Thyroid gland (tissue), 4 donors: Measurements from ENCODE around the gene ACOT8. TPM values are rescaled to one million over a fixed set of nuclear protein-coding genes. Genes with fewer than 3 reads are reported as not detected.

Source experiments
- DNase-seq, 2 donors: peaks; one replicate each; pipeline ENCODE4 v3.0.0-alpha.2; 2019
- H3K27ac ChIP-seq, 3 donors: fragments of 200-600 bp; sonication (generic); 1 replicate in 2 of 3; 2 replicates in 1 of 3; pipeline ENCODE4 v1.5.1; 2016 to 2019; ENCODE audit warnings: mild to moderate bottlenecking in 1 of 3, moderate library complexity in 1 of 3
- H3K27me3 ChIP-seq: fragments of 200-600 bp; sonication (generic); one replicate; pipeline ENCODE4 v1.5.1; 2019
- H3K36me3 ChIP-seq, 2 donors: fragments of 200-600 bp; sonication (generic); one replicate each; pipeline ENCODE4 v1.5.1; 2016 to 2019
- H3K4me1 ChIP-seq, 2 donors: fragments of 200-600 bp; sonication (generic); one replicate each; pipeline ENCODE4 v1.5.1; 2017 to 2019
- H3K4me3 ChIP-seq, 3 donors: fragments of 200-600 bp; sonication (generic); replicated peaks in 1 of 3; 1 replicate in 2 of 3; 2 replicates in 1 of 3; pipeline ENCODE4 v1.5.1; 2016; ENCODE audit warnings: mild to moderate bottlenecking in 1 of 3
- H3K9me3 ChIP-seq: fragments of 200-600 bp; sonication (generic); one replicate; pipeline ENCODE4 v1.5.1; 2017
- POLR2A ChIP-seq, 2 donors: fragments of 450-650 bp; IDR thresholded peaks; one replicate each; pipeline ENCODE4 v1.6.1; 2017; ENCODE audit warnings: antibody characterized with exemption in 2 of 2, mild to moderate bottlenecking in 2 of 2, moderate library complexity in 1 of 2
- WGBS, 2 donors: methylation state at CpG; one replicate each; pipeline ENCODE4 v1.1.5; 2017; 5-methylcytosine and 5-hydroxymethylcytosine counted together
- intact Hi-C: fragments of 100-400 bp; cut with DNase I; formaldehyde crosslinking; loops from one replicate; pipeline ENCODE4 v1.15.1; 2023
- total RNA-seq, 4 donors: library from RNA; depleted of rRNA; stranded (reverse); fragments of >200 nt; gene quantifications; one replicate each; pipeline ENCODE4 v1.2.3, GENCODE V29; 2016
- TF ChIP-seq, protein P1 (sequence below), 6 experiments: fragments of 200-600 bp in 3 of 6; fragments of 450-650 bp in 3 of 6; sonication (generic) in 3 of 6; IDR thresholded peaks; one replicate each; pipeline ENCODE4 v1.5.1; 2016 to 2019; ENCODE audit warnings: antibody characterized with exemption in 6 of 6, mild to moderate bottlenecking in 2 of 6, inconsistent platforms in 1 of 6, moderate library complexity in 1 of 6

The ACOT8 gene
- total RNA-seq, 4 donors from 2014 or later = 36.3 to 73.8 (median 50.6) TPM

DNA sequence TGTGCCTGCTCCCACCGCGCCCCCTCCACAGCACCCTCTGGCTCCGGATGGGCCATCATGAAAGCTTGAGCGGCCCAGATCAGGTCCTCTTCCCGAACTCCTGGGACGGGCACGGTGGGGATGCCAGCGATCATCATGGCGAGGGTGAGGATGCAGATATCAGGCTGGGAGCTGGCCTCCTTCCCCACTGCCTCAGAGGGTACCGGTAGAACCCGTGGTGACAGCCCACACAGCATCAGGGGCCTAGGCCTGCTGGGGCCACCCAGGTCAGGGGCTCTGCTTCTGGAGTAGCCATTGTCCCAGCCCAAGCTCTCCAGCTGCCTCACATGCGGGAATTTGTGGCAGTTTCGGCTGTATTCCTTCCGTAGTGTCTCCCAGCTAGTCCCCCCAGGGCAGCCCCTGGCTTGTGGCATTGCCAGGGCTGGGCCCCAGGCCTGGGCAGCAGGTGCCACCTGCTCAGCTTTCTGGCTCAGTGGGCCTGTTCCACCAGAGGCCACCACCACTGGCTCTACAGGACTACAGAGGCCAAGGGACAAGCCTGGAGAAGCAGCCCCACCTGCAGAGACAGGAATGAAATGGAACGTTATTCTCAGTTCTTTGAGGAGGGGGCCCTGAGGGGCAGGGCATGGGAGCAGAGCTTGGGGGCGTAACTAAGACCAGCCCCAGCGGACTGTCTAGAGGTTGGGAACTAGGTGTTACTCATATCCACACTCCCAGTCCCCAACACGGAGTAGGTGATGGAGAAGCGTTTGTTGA lies 29.6 kb upstream of the ACOT8 start:
- TF ChIP-seq, protein P1, sequence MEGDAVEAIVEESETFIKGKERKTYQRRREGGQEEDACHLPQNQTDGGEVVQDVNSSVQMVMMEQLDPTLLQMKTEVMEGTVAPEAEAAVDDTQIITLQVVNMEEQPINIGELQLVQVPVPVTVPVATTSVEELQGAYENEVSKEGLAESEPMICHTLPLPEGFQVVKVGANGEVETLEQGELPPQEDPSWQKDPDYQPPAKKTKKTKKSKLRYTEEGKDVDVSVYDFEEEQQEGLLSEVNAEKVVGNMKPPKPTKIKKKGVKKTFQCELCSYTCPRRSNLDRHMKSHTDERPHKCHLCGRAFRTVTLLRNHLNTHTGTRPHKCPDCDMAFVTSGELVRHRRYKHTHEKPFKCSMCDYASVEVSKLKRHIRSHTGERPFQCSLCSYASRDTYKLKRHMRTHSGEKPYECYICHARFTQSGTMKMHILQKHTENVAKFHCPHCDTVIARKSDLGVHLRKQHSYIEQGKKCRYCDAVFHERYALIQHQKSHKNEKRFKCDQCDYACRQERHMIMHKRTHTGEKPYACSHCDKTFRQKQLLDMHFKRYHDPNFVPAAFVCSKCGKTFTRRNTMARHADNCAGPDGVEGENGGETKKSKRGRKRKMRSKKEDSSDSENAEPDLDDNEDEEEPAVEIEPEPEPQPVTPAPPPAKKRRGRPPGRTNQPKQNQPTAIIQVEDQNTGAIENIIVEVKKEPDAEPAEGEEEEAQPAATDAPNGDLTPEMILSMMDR (IDR thresholded peaks at IDR 0.05) = no peak
- TF ChIP-seq POLR2A (IDR thresholded peaks at IDR 0.05) = no peak
- no peak overlapping the region for H3K27ac ChIP-seq
- peaks cover 9 to 14% of the 10 kb centered on the region in 2 donors for H3K36me3 ChIP-seq
- DNase-seq = no peak
- no peaks in the 10 kb centered on the region for H3K27me3 ChIP-seq
- 93 to 95% methylated on average over 12 to 15 of the region's 19 CpGs for WGBS, 2 donors
- peaks cover 8 to 23% of the 10 kb centered on the region in 2 donors for H3K4me1 ChIP-seq
- intact Hi-C loops = no loop called here
- no peak overlapping the region for H3K4me3 ChIP-seq
- no peaks in the 10 kb centered on the region for H3K9me3 ChIP-seq

DNA sequence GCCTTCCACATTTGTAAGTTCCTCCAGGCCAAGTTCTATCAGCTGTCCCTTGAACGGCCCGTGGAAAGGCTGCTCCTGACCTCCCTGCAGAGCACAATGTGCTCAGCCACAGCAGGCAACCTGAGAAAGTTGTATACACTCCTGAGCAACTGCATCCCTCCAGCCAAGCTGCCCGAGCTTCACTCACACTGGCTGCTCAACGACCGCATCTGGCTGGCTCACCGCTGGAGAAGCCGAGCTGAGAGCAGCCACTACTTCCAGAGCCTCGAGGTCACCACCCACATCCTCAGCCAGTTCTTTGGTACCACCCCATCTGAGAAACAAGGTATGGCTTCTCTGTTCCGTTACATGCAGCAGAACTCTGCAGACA lies 25.9 kb upstream of the ACOT8 start:
- Histone ChIP-seq H3K9me3 (no peaks in the 10 kb centered on the region), H3K4me3 (no peak overlapping the region), H3K27ac (no peak overlapping the region), H3K4me1 (peaks cover 9 to 21% of the 10 kb centered on the region in 2 donors), H3K27me3 (no peaks in the 10 kb centered on the region), H3K36me3 (peaks cover 9 to 18% of the 10 kb centered on the region in 2 donors)
- intact Hi-C loops = no loop called here
- no peak for TF ChIP-seq POLR2A (IDR thresholded peaks at IDR 0.05)
- TF ChIP-seq, protein P1 (IDR thresholded peaks at IDR 0.05) = no peak
- DNase-seq = no peak
- 81 to 86% methylated on average over 8 to 9 of the region's 9 CpGs for WGBS, 2 donors

DNA sequence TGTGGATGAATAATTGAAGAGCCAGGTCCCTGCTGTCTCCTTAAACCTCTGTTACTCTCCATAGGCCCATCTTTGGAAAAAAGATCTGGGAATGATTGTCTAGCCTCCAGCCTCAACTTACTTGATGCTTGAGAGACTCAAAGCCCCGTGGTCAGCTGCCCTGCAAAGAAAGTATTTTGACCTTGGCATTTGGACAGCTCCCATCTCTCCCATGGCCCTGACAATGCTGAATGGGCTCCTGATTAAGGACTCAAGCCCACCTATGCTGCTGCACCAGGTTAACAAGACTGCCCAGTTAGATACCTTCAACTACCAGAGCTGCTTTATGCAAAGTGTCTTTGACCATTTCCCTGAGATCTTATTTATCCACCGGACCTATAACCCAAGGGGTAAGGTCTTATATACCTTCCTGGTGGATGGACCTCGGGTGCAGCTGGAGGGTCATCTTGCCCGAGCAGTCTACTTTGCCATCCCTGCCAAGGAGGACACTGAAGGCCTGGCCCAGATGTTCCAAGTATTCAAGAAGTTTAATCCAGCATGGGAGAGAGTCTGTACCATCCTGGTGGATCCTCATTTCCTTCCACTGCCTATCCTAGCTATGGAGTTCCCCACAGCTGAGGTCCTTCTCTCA lies 25.4 kb upstream of the ACOT8 start:
- no peaks in the 10 kb centered on the region for H3K27me3 ChIP-seq
- intact Hi-C loops = no loop called here
- TF ChIP-seq, protein P1 (IDR thresholded peaks at IDR 0.05) = no peak
- TF ChIP-seq POLR2A (IDR thresholded peaks at IDR 0.05) = no peak

DNA sequence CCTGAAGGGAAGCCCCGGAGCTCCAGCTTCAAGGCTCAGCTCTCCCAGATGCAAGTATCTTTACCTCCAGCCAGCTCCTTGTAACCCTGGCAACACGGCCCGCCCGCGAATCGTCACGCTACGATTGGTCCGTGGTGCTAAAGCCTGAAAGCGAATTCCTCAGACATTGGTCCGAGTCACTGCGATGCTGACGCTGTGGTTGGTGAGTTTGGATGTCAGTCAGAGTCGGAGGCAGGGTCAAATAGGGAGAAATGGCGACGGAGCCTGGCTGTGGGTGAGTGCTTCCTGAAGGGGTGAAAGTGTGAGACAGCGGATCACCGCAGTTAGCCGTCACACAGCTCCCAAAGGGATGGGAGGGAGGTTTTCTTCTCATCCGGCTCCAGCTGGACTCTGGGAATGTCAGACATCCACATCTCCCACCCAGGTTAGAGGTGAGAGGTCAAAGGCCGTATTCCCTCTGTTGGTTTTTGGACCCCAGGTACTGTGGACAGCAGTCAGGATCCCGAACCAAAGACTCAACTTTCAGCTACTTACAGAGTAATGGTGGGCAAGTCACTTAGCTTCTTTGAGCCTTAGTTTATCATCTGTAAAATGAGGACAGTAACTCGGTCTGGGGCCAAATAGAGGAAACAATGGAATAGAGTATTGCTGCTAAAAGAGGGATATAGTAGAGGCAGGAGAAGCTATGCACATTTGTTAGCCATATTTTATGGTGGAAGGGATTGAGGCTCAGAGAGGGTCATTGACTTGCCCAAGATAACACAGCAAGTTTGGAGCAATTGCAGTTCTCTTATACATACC lies 24.0 kb upstream of the ACOT8 start, which contains the start of gene ZSWIM1:
ZSWIM1 (plus strand) TSS at position 240 of the 801 bp plus-strand sequence. CDS start 1,366 bp downstream, outside the sequence.
- no peaks in the 10 kb centered on the region for H3K27me3 ChIP-seq
- DNase-seq = peak; percentile 99 to 100
- peak within 1 kb of the TSS; percentile 80 to 97 (median 86) for H3K27ac ChIP-seq
- no peaks in the 10 kb centered on the region for H3K9me3 ChIP-seq
- TF ChIP-seq, protein P1 (IDR thresholded peaks at IDR 0.05) = no peak
- peak in 1 of 2 donors; percentile 73 for TF ChIP-seq POLR2A (IDR thresholded peaks at IDR 0.05)
- peak within 1 kb of the TSS in 2 of 3 donors; percentile 48 to 88 for H3K4me3 ChIP-seq
- 0% methylated on average over 22 to 23 of the region's 23 CpGs for WGBS, 2 donors
- H3K36me3 ChIP-seq = peaks cover 9 to 29% of the 10 kb centered on the region in 2 donors
- intact Hi-C loops = no loop called here
- peaks cover 9 to 21% of the 10 kb centered on the region in 2 donors for H3K4me1 ChIP-seq

More for the DNA sequence above, 25.4 kb upstream of the ACOT8 start:
- Histone ChIP-seq H3K27ac (no peak overlapping the region), H3K4me1 (peaks cover 9 to 21% of the 10 kb centered on the region in 2 donors), H3K4me3 (no peak overlapping the region), H3K36me3 (peaks cover 9 to 23% of the 10 kb centered on the region in 2 donors), H3K9me3 (no peaks in the 10 kb centered on the region)
- 84 to 89% methylated on average over 4 of the region's 4 CpGs for WGBS, 2 donors
- no peak for DNase-seq
